H9 (cell line): ENCODE results near the gene KCND2. TPM values are rescaled to one million over a fixed set of nuclear protein-coding genes. Genes with fewer than 3 reads are reported as not detected.

Experiments used
- DNase-seq: peaks from one replicate; pipeline ENCODE4 v3.0.0-alpha.2; 2017
- H2AFZ ChIP-seq: one replicate; pipeline ENCODE4 v1.6.1; 2013; ENCODE audit warnings: mild to moderate bottlenecking, low read length, control low read depth, moderate library complexity
- H2AK5ac ChIP-seq: 2 replicates; pipeline ENCODE4 v1.6.1; 2013; ENCODE audit warnings: low read length, control low read depth, mixed read lengths; ENCODE audit not compliant: insufficient read length
- H2BK120ac ChIP-seq: one replicate; pipeline ENCODE4 v1.6.1; 2013; ENCODE audit warnings: low read depth, mild to moderate bottlenecking, low read length, control low read depth, inconsistent platforms; ENCODE audit not compliant: poor library complexity, severe bottlenecking
- H2BK12ac ChIP-seq: 2 replicates; pipeline ENCODE4 v1.6.1; 2013; ENCODE audit warnings: low read length, control low read depth, mixed read lengths, low read depth; ENCODE audit not compliant: insufficient read length
- H2BK15ac ChIP-seq: 2 replicates; pipeline ENCODE4 v1.6.1; 2013; ENCODE audit warnings: low read depth, low read length, control low read depth
- H2BK20ac ChIP-seq: one replicate; pipeline ENCODE4 v1.6.1; 2013; ENCODE audit warnings: low read depth, mild to moderate bottlenecking, low read length, control low read depth, inconsistent platforms; ENCODE audit not compliant: poor library complexity, severe bottlenecking
- H2BK5ac ChIP-seq: 2 replicates; pipeline ENCODE4 v1.6.1; 2013; ENCODE audit warnings: low read length, control low read depth, mixed read lengths; ENCODE audit not compliant: insufficient read length
- H3K14ac ChIP-seq: 2 replicates; pipeline ENCODE4 v1.6.1; 2013; ENCODE audit warnings: low read length, control low read depth; ENCODE audit not compliant: insufficient read depth
- H3K18ac ChIP-seq: 2 replicates; pipeline ENCODE4 v1.6.1; 2013; ENCODE audit warnings: low read depth, mild to moderate bottlenecking, mixed read lengths, low read length, control low read depth; ENCODE audit not compliant: insufficient read length
- H3K23ac ChIP-seq: 2 replicates; pipeline ENCODE4 v1.6.1; 2013; ENCODE audit warnings: low read length, control low read depth, mixed read lengths, low read depth; ENCODE audit not compliant: insufficient read length
- H3K23me2 ChIP-seq: 2 replicates; pipeline ENCODE4 v1.6.1; 2013; ENCODE audit warnings: low read depth, mild to moderate bottlenecking, mixed read lengths, low read length, control low read depth; ENCODE audit not compliant: insufficient read length, poor library complexity, severe bottlenecking
- H3K27ac ChIP-seq: 2 replicates; pipeline ENCODE4 v1.5.1; 2013; ENCODE audit warnings: low read length, control low read depth, mixed read lengths, low read depth; ENCODE audit not compliant: insufficient read length
- H3K27me3 ChIP-seq: 2 replicates; pipeline ENCODE4 v1.6.1; 2013; ENCODE audit warnings: low read length, control low read depth, inconsistent platforms; ENCODE audit not compliant: insufficient read depth
- H3K4ac ChIP-seq: 2 replicates; pipeline ENCODE4 v1.6.1; 2013; ENCODE audit warnings: low read depth, mild to moderate bottlenecking, control low read depth, inconsistent platforms, low read length, moderate library complexity
- H3K4me1 ChIP-seq: 2 replicates; pipeline ENCODE4 v1.6.1; 2013; ENCODE audit warnings: low read length, control low read depth, inconsistent platforms; ENCODE audit not compliant: insufficient read depth
- H3K4me2 ChIP-seq: 2 replicates; pipeline ENCODE4 v1.6.1; 2013; ENCODE audit warnings: low read length, control low read depth, mixed read lengths; ENCODE audit not compliant: insufficient read length, insufficient read depth
- H3K56ac ChIP-seq: 2 replicates; pipeline ENCODE4 v1.6.1; 2013; ENCODE audit warnings: low read depth, mild to moderate bottlenecking, mixed read lengths, low read length, control low read depth; ENCODE audit not compliant: insufficient read length
- H3K79me1 ChIP-seq: 2 replicates; pipeline ENCODE4 v1.6.1; 2013; ENCODE audit warnings: low read depth, mild to moderate bottlenecking, moderate library complexity, low read length, control low read depth, inconsistent platforms; ENCODE audit not compliant: insufficient read depth, poor library complexity, severe bottlenecking
- H3K79me2 ChIP-seq: 2 replicates; pipeline ENCODE4 v1.6.1; 2013; ENCODE audit warnings: low read length, control low read depth, inconsistent platforms; ENCODE audit not compliant: insufficient read depth
- H3K9ac ChIP-seq: 2 replicates; pipeline ENCODE4 v1.6.1; 2013; ENCODE audit warnings: low read length, control low read depth, mixed read lengths; ENCODE audit not compliant: insufficient read length; ENCODE audit errors: extremely low read depth
- H3K9me3 ChIP-seq: one replicate; pipeline ENCODE4 v1.6.1; 2013; ENCODE audit warnings: low read depth, low read length, inconsistent platforms; ENCODE audit not compliant: control insufficient read depth
- H3T11ph ChIP-seq: one replicate; pipeline ENCODE4 v1.6.1; 2013; ENCODE audit warnings: mild to moderate bottlenecking, low read length, control low read depth, inconsistent platforms
- H4K20me1 ChIP-seq: one replicate; pipeline ENCODE4 v1.6.1; 2013; ENCODE audit not compliant: control insufficient read depth, insufficient read length, insufficient read depth
- H4K5ac ChIP-seq: 2 replicates; pipeline ENCODE4 v1.6.1; 2013; ENCODE audit warnings: low read depth, mild to moderate bottlenecking, mixed read lengths, low read length, control low read depth; ENCODE audit not compliant: insufficient read length
- H4K8ac ChIP-seq: replicated peaks from 2 replicates; pipeline ENCODE4 v1.6.1; 2013; ENCODE audit warnings: low read length, control low read depth, mixed read lengths, low read depth; ENCODE audit not compliant: insufficient read length
- H4K91ac ChIP-seq: 2 replicates; pipeline ENCODE4 v1.6.1; 2013; ENCODE audit warnings: low read depth, mild to moderate bottlenecking, moderate library complexity, mixed read lengths, low read length, control low read depth; ENCODE audit not compliant: insufficient read length
- H3K27ac Mint-ChIP-seq, 3 experiments: 2 replicates in 2 of 3; 3 replicates in 1 of 3; pipeline ENCODE4 v1.8.0; 2020 to 2021; ENCODE audit warnings: mixed read lengths in 3 of 3, mild to moderate bottlenecking in 1 of 3, moderate library complexity in 1 of 3
- H3K27me3 Mint-ChIP-seq: 2 replicates; pipeline ENCODE4 v1.8.0; 2021; ENCODE audit warnings: low read depth, mild to moderate bottlenecking, moderate library complexity, mixed read lengths
- H3K36me3 Mint-ChIP-seq, 3 experiments: 2 replicates in 2 of 3; 3 replicates in 1 of 3; pipeline ENCODE4 v1.8.0; 2020 to 2021; ENCODE audit warnings: low read depth in 3 of 3, mixed read lengths in 3 of 3; ENCODE audit not compliant: insufficient read depth in 1 of 3
- H3K4me1 Mint-ChIP-seq, 2 experiments: 2 replicates each; pipeline ENCODE4 v1.8.0; 2020; ENCODE audit warnings: mixed read lengths in 2 of 2
- H3K4me3 Mint-ChIP-seq, 2 experiments: 2 replicates in 1 of 2; 3 replicates in 1 of 2; pipeline ENCODE4 v1.8.0; 2020 to 2021; ENCODE audit warnings: mild to moderate bottlenecking in 2 of 2, mixed read lengths in 2 of 2, moderate library complexity in 1 of 2
- H3K9me3 Mint-ChIP-seq, 2 experiments: 2 replicates in 1 of 2; 3 replicates in 1 of 2; pipeline ENCODE4 v1.8.0; 2020; ENCODE audit warnings: mild to moderate bottlenecking in 2 of 2, mixed read lengths in 2 of 2, moderate library complexity in 1 of 2
- WGBS: extraction: QIAGEN DNeasy Blood & Tissue Kit; methylation state at CpG from one replicate; pipeline ENCODE4 v1.1.7; 2013; ENCODE audit warnings: missing lambda C conversion rate, low lambda C conversion rate, mixed read lengths; ENCODE audit not compliant: insufficient read length; ENCODE audit errors: extremely low coverage; 5-methylcytosine and 5-hydroxymethylcytosine counted together
- total RNA-seq: library from RNA; stranded (reverse); gene quantifications from 2 replicates; pipeline ENCODE4 v1.2.1, GENCODE V29; 2021
- TF ChIP-seq, protein P1 (sequence below): fragments of 200-600 bp; sonication (generic); conservative IDR thresholded peaks from 3 replicates; pipeline ENCODE4 v1.8.0; 2021; ENCODE audit warnings: antibody characterized with exemption, mild to moderate bottlenecking

The KCND2 gene
- total RNA-seq, 1 experiment from 2014 or later, result 6.4 TPM

- Histone ChIP-seq H2BK15ac (no peak overlapping the region), H3K9ac (no peak overlapping the region), H3K23me2 (no peaks in the 10 kb centered on the region), H2BK20ac (no peak overlapping the region), H3K27ac (no peak overlapping the region), H2AK5ac (no peak overlapping the region), H3K14ac (no peak overlapping the region), H3K4me1 (no peaks in the 10 kb centered on the region), H3K18ac (no peak overlapping the region), H3T11ph (no peak overlapping the region), H3K9me3 (no peaks in the 10 kb centered on the region), H3K56ac (no peak overlapping the region), H2BK12ac (no peak overlapping the region), H3K4me2 (no peak overlapping the region), H3K79me1 (no peaks in the 10 kb centered on the region), H3K4ac (no peak overlapping the region), H4K20me1 (no peaks in the 10 kb centered on the region), H3K23ac (no peak overlapping the region), H4K8ac (no peak overlapping the region), H4K5ac (no peak overlapping the region), H2BK5ac (no peak overlapping the region), H3K79me2 (no peaks in the 10 kb centered on the region), H2AFZ (no peak overlapping the region), H3K27me3 (no peaks in the 10 kb centered on the region), H4K91ac (no peak overlapping the region), H2BK120ac (no peak overlapping the region)
- no peaks in the 10 kb centered on the region for H3K27me3 Mint-ChIP-seq
- H3K4me3 Mint-ChIP-seq, result no peak overlapping the region
- no peaks in the 10 kb centered on the region for H3K9me3 Mint-ChIP-seq
- no peak overlapping the region for H3K27ac Mint-ChIP-seq
- no CpG with 5 or more reads among the region's 3 CpGs for WGBS
- H3K4me1 Mint-ChIP-seq, result no peaks in the 10 kb centered on the region
- H3K36me3 Mint-ChIP-seq, result no peaks in the 10 kb centered on the region
- TF ChIP-seq, protein P1, sequence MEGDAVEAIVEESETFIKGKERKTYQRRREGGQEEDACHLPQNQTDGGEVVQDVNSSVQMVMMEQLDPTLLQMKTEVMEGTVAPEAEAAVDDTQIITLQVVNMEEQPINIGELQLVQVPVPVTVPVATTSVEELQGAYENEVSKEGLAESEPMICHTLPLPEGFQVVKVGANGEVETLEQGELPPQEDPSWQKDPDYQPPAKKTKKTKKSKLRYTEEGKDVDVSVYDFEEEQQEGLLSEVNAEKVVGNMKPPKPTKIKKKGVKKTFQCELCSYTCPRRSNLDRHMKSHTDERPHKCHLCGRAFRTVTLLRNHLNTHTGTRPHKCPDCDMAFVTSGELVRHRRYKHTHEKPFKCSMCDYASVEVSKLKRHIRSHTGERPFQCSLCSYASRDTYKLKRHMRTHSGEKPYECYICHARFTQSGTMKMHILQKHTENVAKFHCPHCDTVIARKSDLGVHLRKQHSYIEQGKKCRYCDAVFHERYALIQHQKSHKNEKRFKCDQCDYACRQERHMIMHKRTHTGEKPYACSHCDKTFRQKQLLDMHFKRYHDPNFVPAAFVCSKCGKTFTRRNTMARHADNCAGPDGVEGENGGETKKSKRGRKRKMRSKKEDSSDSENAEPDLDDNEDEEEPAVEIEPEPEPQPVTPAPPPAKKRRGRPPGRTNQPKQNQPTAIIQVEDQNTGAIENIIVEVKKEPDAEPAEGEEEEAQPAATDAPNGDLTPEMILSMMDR, result no peak
- DNase-seq, result no peak
Measured at GRCh38 chr7:120703585-120704240, 430.7 kb downstream of the KCND2 start.
